T-cell (primary cell): ENCODE results near the gene KIAA1671. TPM values are rescaled to one million over a fixed set of nuclear protein-coding genes. Genes with fewer than 3 reads are reported as not detected.
A peak's percentile ranks its signal among the peaks of the same experiment; 100 is the strongest.

Experiments
- ATAC-seq, 4 experiments: fragments of 200-7000 bp in 3 of 4; fragments of 150-1000 bp in 1 of 4; cut with Tn5 transposase; replicated peaks in 1 of 4; 1 replicate in 3 of 4; 2 replicates in 1 of 4; pipeline ENCODE4 v1.10.0; 2021; ENCODE audit warnings: moderate library complexity in 3 of 4, mild to moderate bottlenecking in 2 of 4, moderate number of reproducible peaks in 1 of 4
- CTCF ChIA-PET, 2 donors: fragments of 300-600 bp; sonication (Branson Sonifier 250); formaldehyde crosslinking; loops; one replicate each; lab custom pipeline; 2022; ENCODE audit warnings: antibody characterized with exemption in 2 of 2; lab: Charles Lee
- POLR2A ChIA-PET, 2 donors: fragments of 300-600 bp; sonication (Branson Sonifier 250); formaldehyde crosslinking; loops; one replicate each; lab custom pipeline; 2022; ENCODE audit warnings: antibody characterized with exemption in 2 of 2; lab: Charles Lee
- DNase-seq, 35 experiments: peaks; one replicate each; pipeline versions ENCODE4 v3.0.0 to v3.0.0-alpha.2; 2013 to 2023
- H3K27ac ChIP-seq: one replicate; pipeline ENCODE4 v1.5.1; 2013; ENCODE audit warnings: low read length
- H3K27me3 ChIP-seq, 2 experiments: replicated peaks in 1 of 2; 1 replicate in 1 of 2; 2 replicates in 1 of 2; pipeline versions ENCODE4 v1.6.1 to v1.7.0; 2013; ENCODE audit warnings: low read length in 1 of 2, mixed read lengths in 1 of 2; ENCODE audit not compliant: control insufficient read depth in 2 of 2, insufficient read depth in 2 of 2; ENCODE audit errors: extremely low read depth in 1 of 2
- H3K36me3 ChIP-seq, 2 donors: 1 replicate in 1 of 2; 2 replicates in 1 of 2; pipeline versions ENCODE4 v1.6.1 to v1.7.0; 2013; ENCODE audit warnings: low read length in 1 of 2; ENCODE audit not compliant: control insufficient read depth in 2 of 2, insufficient read depth in 1 of 2; ENCODE audit errors: extremely low read depth in 1 of 2
- H3K4me1 ChIP-seq, 2 experiments: 1 replicate in 1 of 2; 2 replicates in 1 of 2; pipeline versions ENCODE4 v1.6.1 to v1.7.0; 2013; ENCODE audit warnings: low read length in 2 of 2, mixed read lengths in 1 of 2; ENCODE audit not compliant: insufficient read depth in 2 of 2, control insufficient read depth in 1 of 2; ENCODE audit errors: extremely low read depth in 1 of 2
- H3K4me3 ChIP-seq, 2 donors: 1 replicate in 1 of 2; 2 replicates in 1 of 2; pipeline versions ENCODE4 v1.5.1 to v1.7.0; 2013; ENCODE audit warnings: mild to moderate bottlenecking in 2 of 2, low read length in 1 of 2, moderate library complexity in 1 of 2; ENCODE audit not compliant: control insufficient read depth in 1 of 2; ENCODE audit errors: extremely low read depth in 1 of 2
- H3K9me3 ChIP-seq: 2 replicates; pipeline ENCODE4 v1.7.0; 2013
- H3K27ac Mint-ChIP-seq, 2 donors: one replicate each; pipeline ENCODE4 v1.8.0; 2020 to 2021; ENCODE audit warnings: mild to moderate bottlenecking in 2 of 2, mixed read lengths in 2 of 2
- H3K27me3 Mint-ChIP-seq, 2 donors: one replicate each; pipeline ENCODE4 v1.8.0; 2021 to 2022; ENCODE audit warnings: mixed read lengths in 2 of 2
- H3K36me3 Mint-ChIP-seq: one replicate; pipeline ENCODE4 v1.8.0; 2021; ENCODE audit warnings: mixed read lengths
- H3K4me1 Mint-ChIP-seq, 3 donors: one replicate each; pipeline ENCODE4 v1.8.0; 2020 to 2022; ENCODE audit warnings: mixed read lengths in 3 of 3, mild to moderate bottlenecking in 1 of 3
- H3K4me3 Mint-ChIP-seq, 3 donors: one replicate each; pipeline ENCODE4 v1.8.0; 2020 to 2022; ENCODE audit warnings: mild to moderate bottlenecking in 3 of 3, mixed read lengths in 3 of 3, moderate library complexity in 3 of 3
- H3K9me3 Mint-ChIP-seq, 3 donors: one replicate each; pipeline ENCODE4 v1.8.0; 2020 to 2022; ENCODE audit warnings: mixed read lengths in 3 of 3
- WGBS: methylation state at CpG from one replicate; pipeline ENCODE4 v1.1.5; 2013; ENCODE audit warnings: missing lambda C conversion rate; ENCODE audit not compliant: insufficient coverage; 5-methylcytosine and 5-hydroxymethylcytosine counted together
- total RNA-seq, 35 experiments: library from RNA in 6 of 35; stranded (reverse) in 6 of 35; fragments of 120-200 nt in 1 of 35; gene quantifications; one replicate each; pipeline versions ENCODE4 v1.2.1 to v1.2.4 and lab custom pipeline; 2013 to 2026

Gene KIAA1671
- total RNA-seq, 5 donors from 2014 or later (not counting 1 experiment from before 2014, with no cell fraction given), result 5.1 to 20.3 (median 9.0) TPM

- POLR2A ChIA-PET, result interaction anchor here in 1 of 2 donors (0.5 kb wide), 1 partner anchor 54 kb away, joined by 3 read pairs; no protein-coding TSS in a partner anchor
- peaks cover 9 to 15% of the 10 kb centered on the region in 2 donors for H3K27me3 Mint-ChIP-seq
- DNase-seq, result no peak
These were observed 31.6 kb downstream of the KIAA1671 start for GRCh38 chr22:24984122-24984521.

GRCh38 chr22:24985826-24986214 lies 33.3 kb downstream of the KIAA1671 start:
- Mint-ChIP-seq H3K36me3 (no peaks in the 10 kb centered on the region), H3K4me1 (peaks cover 8 to 17% (median 8%) of the 10 kb centered on the region in 3 donors), H3K9me3 (no peaks in the 10 kb centered on the region), H3K27me3 (peaks cover 9 to 22% of the 10 kb centered on the region in 2 donors), H3K27ac (peak overlapping the region in 1 of 2 donors; percentile 52), H3K4me3 (no peak overlapping the region)
- no peak overlapping the region for H3K27ac ChIP-seq
- peaks cover 0 to 19% of the 10 kb centered on the region in 2 experiments for H3K4me1 ChIP-seq
- CTCF ChIA-PET, result interaction anchor here in 1 of 2 donors (0.5 kb wide), 1 partner anchor 18 kb away, joined by 4 read pairs; no protein-coding TSS in a partner anchor
- no peaks in the 10 kb centered on the region for H3K36me3 ChIP-seq
- ATAC-seq (no peak), DNase-seq (no peak)
- no peak overlapping the region for H3K4me3 ChIP-seq
- H3K27me3 ChIP-seq, result peaks cover 0 to 20% of the 10 kb centered on the region in 2 experiments
- 25% methylated on average over 2 of the region's 9 CpGs for WGBS
- no peaks in the 10 kb centered on the region for H3K9me3 ChIP-seq
- POLR2A ChIA-PET, result no interaction called here

More at GRCh38 chr22:24984122-24984521, 31.6 kb downstream of the KIAA1671 start:
- no peaks in the 10 kb centered on the region for H3K9me3 ChIP-seq
- WGBS, result 100% methylated on average over 1 of the region's 1 CpG
- Mint-ChIP-seq H3K27ac (peak overlapping the region in 1 of 2 donors; percentile 44), H3K9me3 (no peaks in the 10 kb centered on the region), H3K4me1 (peaks cover 8 to 17% (median 8%) of the 10 kb centered on the region in 3 donors), H3K4me3 (no peak overlapping the region), H3K36me3 (no peaks in the 10 kb centered on the region)
- H3K4me1 ChIP-seq, result peaks cover 0 to 19% of the 10 kb centered on the region in 2 experiments
- peaks cover 0 to 11% of the 10 kb centered on the region in 2 experiments for H3K27me3 ChIP-seq
- H3K27ac ChIP-seq, result no peak overlapping the region
- CTCF ChIA-PET, result no interaction called here
- ATAC-seq, result no peak
- H3K36me3 ChIP-seq, result no peaks in the 10 kb centered on the region
- H3K4me3 ChIP-seq, result no peak overlapping the region

- Histone ChIP-seq H3K36me3 (no peaks in the 10 kb centered on the region), H3K27ac (no peak overlapping the region), H3K4me3 (no peak overlapping the region), H3K9me3 (no peaks in the 10 kb centered on the region), H3K27me3 (peaks cover 0 to 19% of the 10 kb centered on the region in 2 experiments), H3K4me1 (peaks cover 0 to 19% of the 10 kb centered on the region in 2 experiments)
- ChIA-PET POLR2A (interaction anchor here in 1 of 2 donors (0.6 kb wide), 1 partner anchor 75 kb away, joined by 3 read pairs; no protein-coding TSS in a partner anchor), CTCF (no interaction called here)
- ATAC-seq, result peak in 1 of 4 experiments; percentile 69
- no peaks in the 10 kb centered on the region for H3K9me3 Mint-ChIP-seq
- WGBS, result 20% methylated on average over 1 of the region's 4 CpGs
- H3K4me1 Mint-ChIP-seq, result peaks cover 8 to 17% (median 8%) of the 10 kb centered on the region in 3 donors
- H3K27me3 Mint-ChIP-seq, result peaks cover 10 to 22% of the 10 kb centered on the region in 2 donors
- peak in 1 of 35 experiments; percentile 21 for DNase-seq
- H3K4me3 Mint-ChIP-seq, result no peak overlapping the region
- no peaks in the 10 kb centered on the region for H3K36me3 Mint-ChIP-seq
- H3K27ac Mint-ChIP-seq, result no peak overlapping the region
These were observed 34.3 kb downstream of the KIAA1671 start for GRCh38 chr22:24986816-24987215.

- H3K4me3 ChIP-seq, result no peak overlapping the region
- WGBS, result 86% methylated on average over 1 of the region's 2 CpGs
- H3K36me3 Mint-ChIP-seq, result no peaks in the 10 kb centered on the region
- no peak overlapping the region for H3K27ac Mint-ChIP-seq
- DNase-seq (no peak), ATAC-seq (no peak)
- no peak overlapping the region for H3K27ac ChIP-seq
- ChIA-PET CTCF (no interaction called here), POLR2A (no interaction called here)
- H3K4me1 Mint-ChIP-seq, result peaks cover 8 to 20% (median 10%) of the 10 kb centered on the region in 3 donors
- H3K9me3 Mint-ChIP-seq, result no peaks in the 10 kb centered on the region
- H3K36me3 ChIP-seq, result no peaks in the 10 kb centered on the region
- H3K9me3 ChIP-seq, result no peaks in the 10 kb centered on the region
- H3K27me3 Mint-ChIP-seq, result peaks cover 20 to 28% of the 10 kb centered on the region in 2 donors
- H3K27me3 ChIP-seq, result peaks cover 0 to 27% of the 10 kb centered on the region in 2 experiments
- no peak overlapping the region for H3K4me3 Mint-ChIP-seq
- peaks cover 0 to 23% of the 10 kb centered on the region in 2 experiments for H3K4me1 ChIP-seq
These were observed 36.6 kb downstream of the KIAA1671 start for GRCh38 chr22:24989135-24989534.

- H3K4me1 Mint-ChIP-seq, result peaks cover 8 to 24% (median 10%) of the 10 kb centered on the region in 3 donors
- CTCF ChIA-PET, result no interaction called here
- H3K27ac Mint-ChIP-seq, result no peak overlapping the region
These were observed 37.0 kb downstream of the KIAA1671 start for GRCh38 chr22:24989541-24989951.

GRCh38 chr22:24990344-24990905 lies 37.9 kb downstream of the KIAA1671 start:
- 84% methylated on average over 8 of the region's 10 CpGs for WGBS
- CTCF ChIA-PET, result no interaction called here

More at GRCh38 chr22:24989541-24989951, 37.0 kb downstream of the KIAA1671 start:
- H3K27me3 ChIP-seq, result peaks cover 0 to 31% of the 10 kb centered on the region in 2 experiments
- POLR2A ChIA-PET, result no interaction called here
- H3K27ac ChIP-seq, result no peak overlapping the region
- peaks cover 0 to 26% of the 10 kb centered on the region in 2 experiments for H3K4me1 ChIP-seq
- DNase-seq (no peak), ATAC-seq (no peak)
- no peak overlapping the region for H3K4me3 Mint-ChIP-seq
- H3K36me3 Mint-ChIP-seq, result no peaks in the 10 kb centered on the region
- H3K27me3 Mint-ChIP-seq, result peaks cover 16 to 31% of the 10 kb centered on the region in 2 donors
- H3K9me3 ChIP-seq, result no peaks in the 10 kb centered on the region
- no peaks in the 10 kb centered on the region for H3K36me3 ChIP-seq
- no peak overlapping the region for H3K4me3 ChIP-seq
- no peaks in the 10 kb centered on the region for H3K9me3 Mint-ChIP-seq
- WGBS, result no CpG with 5 or more reads among the region's 5 CpGs

More at GRCh38 chr22:24990344-24990905, 37.9 kb downstream of the KIAA1671 start:
- H3K36me3 ChIP-seq, result no peaks in the 10 kb centered on the region
- Mint-ChIP-seq H3K4me3 (no peak overlapping the region), H3K27ac (no peak overlapping the region), H3K27me3 (peaks cover 14 to 31% of the 10 kb centered on the region in 2 donors), H3K9me3 (no peaks in the 10 kb centered on the region), H3K36me3 (no peaks in the 10 kb centered on the region), H3K4me1 (peaks cover 7 to 24% (median 10%) of the 10 kb centered on the region in 3 donors)
- H3K27ac ChIP-seq, result no peak overlapping the region
- DNase-seq (no peak), ATAC-seq (no peak)
- no peak overlapping the region for H3K4me3 ChIP-seq
- POLR2A ChIA-PET, result no interaction called here
- H3K27me3 ChIP-seq, result peaks cover 0 to 35% of the 10 kb centered on the region in 2 experiments
- H3K4me1 ChIP-seq, result peaks cover 0 to 26% of the 10 kb centered on the region in 2 experiments
- no peaks in the 10 kb centered on the region for H3K9me3 ChIP-seq
